Effector memory CD8-positive, alpha-beta T cell (primary cell): ENCODE results near the gene LATS2.

ENCODE experiments used
- ATAC-seq: fragments of 150-1000 bp; cut with Tn5 transposase; replicated peaks from 2 replicates; pipeline ENCODE4 v1.10.0; 2021; ENCODE audit warnings: mild to moderate bottlenecking, moderate library complexity
- DNase-seq, 3 experiments: peaks; one replicate each; pipeline ENCODE4 v3.0.0; 2021
- H3K27ac Mint-ChIP-seq, 2 donors: one replicate each; pipeline ENCODE4 v1.8.0; 2022; ENCODE audit warnings: mild to moderate bottlenecking in 2 of 2, mixed read lengths in 2 of 2, moderate library complexity in 2 of 2
- H3K27me3 Mint-ChIP-seq, 2 donors: one replicate each; pipeline ENCODE4 v1.8.0; 2022; ENCODE audit warnings: mixed read lengths in 2 of 2
- H3K36me3 Mint-ChIP-seq: one replicate; pipeline ENCODE4 v1.8.0; 2022; ENCODE audit warnings: mild to moderate bottlenecking, moderate library complexity, mixed read lengths; ENCODE audit not compliant: insufficient read depth
- H3K4me1 Mint-ChIP-seq, 2 donors: one replicate each; pipeline ENCODE4 v1.8.0; 2022; ENCODE audit warnings: low read depth in 2 of 2, mixed read lengths in 2 of 2
- H3K4me3 Mint-ChIP-seq, 2 donors: one replicate each; pipeline ENCODE4 v1.8.0; 2022; ENCODE audit warnings: mild to moderate bottlenecking in 2 of 2, mixed read lengths in 2 of 2, moderate library complexity in 2 of 2
- H3K9me3 Mint-ChIP-seq, 2 donors: one replicate each; pipeline ENCODE4 v1.8.0; 2022; ENCODE audit warnings: mixed read lengths in 2 of 2
- total RNA-seq, 9 experiments: gene quantifications; one replicate each; lab custom pipeline; 2026; lab: John Stamatoyannopoulos, UW

Gene LATS2
- 1.8 to 27.6 (median 5.5) reads per million in 9 experiments for total RNA-seq

DNA sequence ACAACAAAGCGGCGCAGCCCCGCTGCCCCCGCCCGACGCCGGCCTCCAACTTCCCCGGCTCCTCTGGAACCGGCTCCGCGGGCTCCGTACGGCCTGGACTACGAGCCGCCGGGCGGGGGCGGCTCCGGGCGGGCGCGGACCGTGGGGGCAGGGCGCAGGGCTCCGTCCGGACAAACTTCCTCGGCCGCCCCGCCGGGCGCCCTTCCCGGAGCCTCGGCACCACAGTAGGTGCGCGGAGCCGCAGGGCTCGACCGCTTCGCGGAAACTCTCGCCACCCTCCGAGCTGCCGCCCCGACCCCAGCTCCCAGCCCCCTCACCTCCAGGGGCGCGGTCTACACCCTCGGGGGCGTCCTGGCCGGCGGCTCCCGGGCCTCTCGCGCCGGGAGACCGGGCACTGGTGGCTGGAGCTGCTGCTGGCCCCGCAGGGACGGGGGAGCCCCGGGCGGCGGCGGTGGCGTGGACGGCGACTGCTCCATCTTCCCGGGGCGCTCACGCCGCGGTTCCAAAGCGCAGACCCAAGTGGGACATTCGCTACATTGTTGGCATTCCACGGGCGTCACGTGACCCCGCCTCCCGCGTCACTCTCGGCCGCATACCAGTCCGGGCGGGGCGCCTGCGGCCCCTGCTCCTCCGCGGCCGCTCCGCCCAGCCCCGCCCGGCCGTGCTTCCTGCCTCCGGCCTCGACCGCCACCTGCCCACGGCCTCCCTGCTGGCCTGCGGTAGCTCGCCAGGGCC lies at the start of gene LATS2:
Gene LATS2, minus strand, starts transcription at position 558 of the 735 bp plus-strand sequence. CDS start 15,560 bp downstream, outside the sequence.
- peak within 1 kb of the TSS; percentile 61 to 89 for H3K27ac Mint-ChIP-seq
- peaks cover 4 to 9% of the 10 kb centered on the region in 2 donors for H3K4me1 Mint-ChIP-seq
- no peaks in the 10 kb centered on the region for H3K9me3 Mint-ChIP-seq
- ATAC-seq (peak; percentile 84), DNase-seq (peak; percentile 51 to 68 (median 67))
- H3K36me3 Mint-ChIP-seq: peaks cover 4% of the 10 kb centered on the region
- peak within 1 kb of the TSS; percentile 74 to 85 for H3K4me3 Mint-ChIP-seq
- peaks cover 11 to 17% of the 10 kb centered on the region in 2 donors for H3K27me3 Mint-ChIP-seq

DNA sequence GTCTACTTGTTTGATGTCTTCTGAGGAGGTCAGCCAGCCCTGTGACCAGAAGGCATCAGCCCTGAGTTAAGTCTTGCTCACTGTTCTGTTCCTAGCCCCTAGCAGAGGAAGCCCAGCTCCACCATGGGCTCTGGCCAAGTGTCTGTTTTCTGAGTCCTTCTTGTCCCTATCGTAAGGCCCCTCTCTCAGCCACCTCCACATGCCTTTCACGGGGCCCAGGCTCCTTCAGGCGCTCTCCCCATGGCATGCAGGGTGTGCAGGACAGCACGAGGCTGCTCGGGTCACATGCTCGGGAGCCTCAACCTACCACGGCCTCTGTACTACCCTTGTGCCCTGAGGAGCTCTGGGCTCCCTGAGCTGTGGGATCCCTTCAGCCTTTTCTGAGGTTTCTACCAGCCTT lies 47.8 kb upstream of the LATS2 start:
- ATAC-seq (no peak), DNase-seq (no peak)
- no peak overlapping the region for H3K4me3 Mint-ChIP-seq
- H3K4me1 Mint-ChIP-seq: peaks cover 0 to 3% of the 10 kb centered on the region in 2 donors
- H3K9me3 Mint-ChIP-seq: no peaks in the 10 kb centered on the region
- H3K36me3 Mint-ChIP-seq: peaks cover 3% of the 10 kb centered on the region
- no peaks in the 10 kb centered on the region for H3K27me3 Mint-ChIP-seq
- H3K27ac Mint-ChIP-seq: peak overlapping the region in 1 of 2 donors; percentile 14

DNA sequence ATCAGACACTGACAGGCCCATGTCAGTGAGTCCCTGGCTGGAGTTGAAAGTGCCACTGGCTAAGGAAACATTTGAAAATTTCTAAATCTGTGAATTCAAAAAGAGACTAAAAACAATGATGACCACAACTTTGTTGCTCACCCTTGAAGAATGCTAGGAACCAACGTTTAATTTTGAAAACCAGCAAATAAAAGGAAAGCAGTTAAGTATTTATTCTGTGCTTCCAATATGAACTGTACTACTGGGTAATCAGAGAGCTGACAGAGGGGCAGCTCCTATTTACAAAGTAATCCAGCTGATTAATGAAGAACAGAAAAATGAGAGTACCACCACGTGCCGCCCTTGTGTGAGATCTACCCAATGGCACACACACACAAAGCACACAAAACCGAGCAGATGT lies 44.7 kb upstream of the LATS2 start:
- peaks cover 0 to 3% of the 10 kb centered on the region in 2 donors for H3K4me1 Mint-ChIP-seq
- no peak overlapping the region for H3K27ac Mint-ChIP-seq

DNA sequence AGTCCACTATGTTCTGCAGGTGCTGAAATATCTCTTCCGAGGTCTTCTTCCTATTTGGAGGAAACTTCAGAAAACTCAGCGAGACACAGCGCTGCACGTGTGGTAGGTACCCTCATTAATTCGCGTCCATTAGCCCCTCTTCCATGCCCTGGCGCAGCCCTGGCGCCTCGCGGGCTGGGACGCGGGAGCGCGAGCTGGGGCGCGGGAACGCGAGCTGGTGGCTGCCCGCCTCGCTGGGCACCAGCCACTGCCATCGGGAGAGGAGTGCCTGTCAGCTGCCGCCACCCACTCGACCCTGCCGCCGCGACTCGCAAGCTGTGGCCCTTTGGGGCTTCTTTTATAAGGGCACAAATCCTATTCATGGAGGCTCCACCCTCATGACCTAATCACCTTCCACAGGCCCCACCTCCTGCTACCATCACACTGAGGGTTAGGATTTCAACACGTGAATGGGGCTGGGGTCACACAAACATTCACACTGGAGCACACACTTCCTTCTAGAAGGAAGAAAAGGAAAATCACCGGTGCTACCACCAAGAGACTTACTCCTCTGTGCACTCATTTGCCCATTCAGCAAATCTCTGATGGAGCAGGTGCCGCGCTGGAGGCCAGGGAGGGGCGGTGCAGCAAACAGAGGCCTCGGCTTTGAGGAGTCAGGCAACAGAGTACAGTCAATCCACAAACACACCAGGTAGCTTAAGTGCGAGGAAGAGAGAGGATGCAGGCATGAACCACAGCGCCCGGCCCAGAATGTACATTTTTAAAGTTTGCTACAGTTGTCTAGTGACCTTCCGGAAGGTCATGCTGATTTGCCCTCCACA lies 43.0 kb upstream of the LATS2 start:
- Mint-ChIP-seq H3K4me3 (no peak overlapping the region), H3K9me3 (no peaks in the 10 kb centered on the region), H3K27ac (peak overlapping the region in 1 of 2 donors; percentile 75)

More for the DNA sequence above, 44.7 kb upstream of the LATS2 start:
- Mint-ChIP-seq H3K9me3 (no peaks in the 10 kb centered on the region), H3K4me3 (no peak overlapping the region), H3K27me3 (peaks cover 0 to 13% of the 10 kb centered on the region in 2 donors), H3K36me3 (no peaks in the 10 kb centered on the region)
- ATAC-seq (no peak), DNase-seq (no peak)

GRCh38 chr13:21101865-21102576 lies 40.6 kb upstream of the LATS2 start:
- H3K4me1 Mint-ChIP-seq: no peaks in the 10 kb centered on the region
- no peak overlapping the region for H3K4me3 Mint-ChIP-seq
- no peak overlapping the region for H3K27ac Mint-ChIP-seq
- ATAC-seq (no peak), DNase-seq (no peak)
- H3K9me3 Mint-ChIP-seq: no peaks in the 10 kb centered on the region
- H3K27me3 Mint-ChIP-seq: peaks cover 7 to 13% of the 10 kb centered on the region in 2 donors
- H3K36me3 Mint-ChIP-seq: no peaks in the 10 kb centered on the region

More for the DNA sequence above, 43.0 kb upstream of the LATS2 start:
- no peaks in the 10 kb centered on the region for H3K4me1 Mint-ChIP-seq
- ATAC-seq (no peak), DNase-seq (no peak)
- H3K36me3 Mint-ChIP-seq: no peaks in the 10 kb centered on the region
- H3K27me3 Mint-ChIP-seq: peaks cover 0 to 13% of the 10 kb centered on the region in 2 donors

- no peak overlapping the region for H3K27ac Mint-ChIP-seq
- no peaks in the 10 kb centered on the region for H3K36me3 Mint-ChIP-seq
- H3K4me1 Mint-ChIP-seq: no peaks in the 10 kb centered on the region
- DNase-seq (no peak), ATAC-seq (no peak)
- H3K9me3 Mint-ChIP-seq: no peaks in the 10 kb centered on the region
- peaks cover 10 to 13% of the 10 kb centered on the region in 2 donors for H3K27me3 Mint-ChIP-seq
- H3K4me3 Mint-ChIP-seq: no peak overlapping the region
These were observed 39.8 kb upstream of the LATS2 start for GRCh38 chr13:21100994-21101757.

- no peaks in the 10 kb centered on the region for H3K36me3 Mint-ChIP-seq
- no peaks in the 10 kb centered on the region for H3K4me1 Mint-ChIP-seq
- DNase-seq: no peak
- no peak overlapping the region for H3K27ac Mint-ChIP-seq
- no peak for ATAC-seq
- H3K9me3 Mint-ChIP-seq: no peaks in the 10 kb centered on the region
- peaks cover 10 to 13% of the 10 kb centered on the region in 2 donors for H3K27me3 Mint-ChIP-seq
- H3K4me3 Mint-ChIP-seq: no peak overlapping the region
These were observed 38.8 kb upstream of the LATS2 start for GRCh38 chr13:21100211-21100610.

- H3K9me3 Mint-ChIP-seq: no peaks in the 10 kb centered on the region
- H3K4me1 Mint-ChIP-seq: no peaks in the 10 kb centered on the region
- peaks cover 0 to 10% of the 10 kb centered on the region in 2 donors for H3K27me3 Mint-ChIP-seq
- H3K36me3 Mint-ChIP-seq: no peaks in the 10 kb centered on the region
- H3K4me3 Mint-ChIP-seq: no peak overlapping the region
- H3K27ac Mint-ChIP-seq: no peak overlapping the region
- DNase-seq: no peak
- no peak for ATAC-seq
These were observed 33.9 kb upstream of the LATS2 start for GRCh38 chr13:21095311-21095710.

DNA sequence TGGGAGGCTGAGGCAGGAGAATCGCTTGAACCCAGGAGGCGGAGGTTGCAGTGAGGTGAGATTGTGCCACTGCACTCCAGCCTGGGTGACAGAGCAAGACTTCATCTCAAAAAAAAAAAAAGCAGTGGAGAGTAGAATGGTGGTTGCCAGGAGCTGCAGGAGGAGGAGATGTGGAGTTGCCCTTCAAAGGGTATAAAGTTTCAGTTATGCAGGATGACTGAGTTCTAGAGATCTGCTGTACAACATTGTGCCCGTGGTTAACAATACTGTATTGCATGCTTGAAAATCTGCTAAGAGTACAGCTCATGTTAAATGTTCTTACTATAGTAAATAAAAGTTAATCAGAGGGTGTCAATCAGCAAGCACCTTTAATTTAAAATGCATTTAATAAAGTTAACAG lies 28.4 kb upstream of the LATS2 start:
- no peaks in the 10 kb centered on the region for H3K9me3 Mint-ChIP-seq
- no peaks in the 10 kb centered on the region for H3K4me1 Mint-ChIP-seq
- ATAC-seq (no peak), DNase-seq (no peak)
- peak overlapping the region in 1 of 2 donors; percentile 75 for H3K27ac Mint-ChIP-seq
- peaks cover 0 to 6% of the 10 kb centered on the region in 2 donors for H3K27me3 Mint-ChIP-seq
- H3K4me3 Mint-ChIP-seq: no peak overlapping the region
- no peaks in the 10 kb centered on the region for H3K36me3 Mint-ChIP-seq

- Mint-ChIP-seq H3K4me3 (no peak overlapping the region), H3K36me3 (no peaks in the 10 kb centered on the region), H3K9me3 (no peaks in the 10 kb centered on the region), H3K27ac (no peak overlapping the region), H3K4me1 (no peaks in the 10 kb centered on the region), H3K27me3 (peaks cover 0 to 6% of the 10 kb centered on the region in 2 donors)
- DNase-seq: no peak
- no peak for ATAC-seq
These were observed 27.1 kb upstream of the LATS2 start for GRCh38 chr13:21088534-21088933.

DNA sequence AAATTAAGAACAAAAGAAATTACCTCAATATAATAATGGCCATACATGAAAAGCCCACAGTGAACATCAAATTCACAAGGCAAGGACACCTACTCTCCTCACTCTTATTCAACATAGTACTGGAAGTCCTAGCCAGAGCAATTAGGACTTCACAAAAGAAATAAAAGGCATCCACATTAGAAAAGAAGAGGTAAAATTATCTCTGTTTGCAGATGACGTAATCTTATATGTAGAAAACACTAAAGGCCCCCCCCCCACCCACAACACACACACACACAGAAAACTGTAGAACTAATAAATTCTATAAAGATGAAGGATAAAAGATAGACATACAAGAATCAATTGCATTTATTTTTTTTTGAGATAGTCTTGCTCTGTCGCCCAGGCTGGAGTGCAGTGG lies 25.5 kb upstream of the LATS2 start:
- no peaks in the 10 kb centered on the region for H3K4me1 Mint-ChIP-seq
- H3K36me3 Mint-ChIP-seq: no peaks in the 10 kb centered on the region
- no peak overlapping the region for H3K27ac Mint-ChIP-seq
- DNase-seq (no peak), ATAC-seq (no peak)
- H3K27me3 Mint-ChIP-seq: peaks cover 0 to 6% of the 10 kb centered on the region in 2 donors
- H3K4me3 Mint-ChIP-seq: no peak overlapping the region
- no peaks in the 10 kb centered on the region for H3K9me3 Mint-ChIP-seq

DNA sequence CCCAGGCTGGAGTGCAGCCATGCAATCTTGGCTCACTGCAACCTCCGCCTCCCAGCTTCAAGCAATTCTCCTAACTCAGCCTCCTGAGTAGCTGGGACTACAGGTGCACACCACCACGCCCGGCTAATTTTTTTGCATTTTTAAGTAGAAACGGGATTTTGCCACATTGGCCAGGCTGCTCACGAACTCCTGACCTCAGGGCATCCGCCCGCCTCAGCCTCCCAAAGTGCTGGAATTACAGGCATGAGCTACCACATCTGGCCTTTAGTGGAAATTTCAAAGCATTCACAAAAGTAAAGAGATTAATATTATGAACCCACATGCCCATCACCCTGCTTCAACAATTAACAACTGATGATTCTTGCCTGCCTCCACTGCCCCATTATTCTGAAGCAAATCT lies 20.5 kb upstream of the LATS2 start:
- H3K4me3 Mint-ChIP-seq: no peak overlapping the region
- H3K27ac Mint-ChIP-seq: no peak overlapping the region
- no peaks in the 10 kb centered on the region for H3K4me1 Mint-ChIP-seq
- H3K9me3 Mint-ChIP-seq: no peaks in the 10 kb centered on the region
- no peaks in the 10 kb centered on the region for H3K36me3 Mint-ChIP-seq
- H3K27me3 Mint-ChIP-seq: peaks cover 15 to 24% of the 10 kb centered on the region in 2 donors
- no peak for DNase-seq
- no peak for ATAC-seq

DNA sequence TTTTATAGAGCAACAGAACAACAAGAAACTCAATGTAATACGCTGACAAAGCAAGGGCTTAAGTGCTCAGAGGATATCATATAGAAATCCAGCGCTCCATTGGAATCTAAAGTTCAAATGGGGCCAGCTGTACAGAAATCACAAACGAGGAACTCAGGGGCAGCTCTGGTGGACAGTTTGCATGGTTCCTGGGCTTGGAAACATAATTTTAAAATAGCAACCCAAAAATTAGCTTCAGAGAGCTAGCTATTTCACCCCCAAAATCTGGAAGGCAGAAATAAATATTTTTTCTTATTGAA lies 19.2 kb upstream of the LATS2 start:
- no peak for DNase-seq

More for the DNA sequence above, 19.2 kb upstream of the LATS2 start:
- ATAC-seq: no peak
- no peaks in the 10 kb centered on the region for H3K36me3 Mint-ChIP-seq
- H3K4me3 Mint-ChIP-seq: no peak overlapping the region
- H3K9me3 Mint-ChIP-seq: no peaks in the 10 kb centered on the region
- H3K27ac Mint-ChIP-seq: no peak overlapping the region
- H3K4me1 Mint-ChIP-seq: peaks cover 0 to under 1% of the 10 kb centered on the region in 2 donors
- peaks cover 15 to 24% of the 10 kb centered on the region in 2 donors for H3K27me3 Mint-ChIP-seq
